Adrenal gland (tissue), 5 donors: Measurements from ENCODE around the gene COMT.

ENCODE experiments used
- POLR2A ChIP-seq, 2 donors: fragments of 450-650 bp; IDR thresholded peaks; one replicate each; pipeline ENCODE4 v1.6.1; 2017; ENCODE audit warnings: antibody characterized with exemption in 2 of 2, mild to moderate bottlenecking in 2 of 2, moderate library complexity in 1 of 2
- TF ChIP-seq, protein P1 (sequence below), 6 experiments: fragments of 450-650 bp in 4 of 6; fragments of 200-600 bp in 2 of 6; sonication (generic) in 1 of 6; IDR thresholded peaks; 1 replicate in 5 of 6; 2 replicates in 1 of 6; pipeline versions ENCODE4 v1.5.1 to v1.8.0; 2016 to 2021; ENCODE audit warnings: antibody characterized with exemption in 6 of 6, mild to moderate bottlenecking in 2 of 6, moderate library complexity in 1 of 6
- donor health status: DM: no; HTN: no; CAD: no.

DNA sequence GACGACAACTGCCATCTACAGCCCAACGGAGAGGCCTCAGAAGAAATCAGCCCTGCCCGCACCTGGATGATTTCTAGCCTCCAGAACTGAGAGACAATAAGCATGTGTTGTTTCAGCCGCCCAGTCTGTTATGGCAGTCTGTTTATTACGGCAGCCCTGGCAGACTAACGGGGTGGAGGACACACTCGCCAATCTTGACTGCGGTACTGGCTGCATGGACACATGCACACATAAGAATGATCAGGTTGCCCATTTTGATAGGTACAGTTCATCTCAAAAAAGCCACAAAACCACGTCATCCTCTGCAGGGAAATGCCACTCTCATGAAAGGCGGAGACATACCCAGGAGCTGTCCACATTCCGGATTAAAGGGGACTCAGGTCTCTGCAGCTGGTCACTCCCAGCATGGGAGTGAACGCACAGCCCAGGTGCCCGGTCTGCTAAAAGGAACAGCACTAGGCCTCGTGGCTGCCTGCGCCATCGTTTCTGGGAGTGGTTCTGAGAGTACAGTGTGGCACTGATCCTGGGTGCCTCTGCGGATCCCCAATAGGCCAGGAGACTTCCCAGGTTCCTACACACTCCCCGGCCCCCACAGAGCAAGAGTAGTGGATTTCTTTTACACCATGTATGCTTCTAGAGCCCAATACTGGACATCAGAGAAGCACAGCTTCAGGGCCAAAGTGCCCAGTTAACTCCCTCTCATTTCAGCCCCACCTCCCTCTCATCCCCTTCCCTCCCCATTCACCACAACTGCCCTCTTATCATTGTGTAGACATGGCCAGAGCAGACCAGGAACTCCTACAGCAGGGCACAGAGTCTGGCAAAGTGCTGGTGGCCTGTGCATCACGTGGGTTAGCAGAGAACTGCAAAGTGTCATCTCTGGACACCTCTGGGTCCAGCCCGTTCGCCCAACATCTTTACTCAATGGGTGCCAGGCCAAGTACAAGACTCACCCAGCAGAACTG, 11.7 kb upstream of the COMT start:
- TF ChIP-seq, protein P1, sequence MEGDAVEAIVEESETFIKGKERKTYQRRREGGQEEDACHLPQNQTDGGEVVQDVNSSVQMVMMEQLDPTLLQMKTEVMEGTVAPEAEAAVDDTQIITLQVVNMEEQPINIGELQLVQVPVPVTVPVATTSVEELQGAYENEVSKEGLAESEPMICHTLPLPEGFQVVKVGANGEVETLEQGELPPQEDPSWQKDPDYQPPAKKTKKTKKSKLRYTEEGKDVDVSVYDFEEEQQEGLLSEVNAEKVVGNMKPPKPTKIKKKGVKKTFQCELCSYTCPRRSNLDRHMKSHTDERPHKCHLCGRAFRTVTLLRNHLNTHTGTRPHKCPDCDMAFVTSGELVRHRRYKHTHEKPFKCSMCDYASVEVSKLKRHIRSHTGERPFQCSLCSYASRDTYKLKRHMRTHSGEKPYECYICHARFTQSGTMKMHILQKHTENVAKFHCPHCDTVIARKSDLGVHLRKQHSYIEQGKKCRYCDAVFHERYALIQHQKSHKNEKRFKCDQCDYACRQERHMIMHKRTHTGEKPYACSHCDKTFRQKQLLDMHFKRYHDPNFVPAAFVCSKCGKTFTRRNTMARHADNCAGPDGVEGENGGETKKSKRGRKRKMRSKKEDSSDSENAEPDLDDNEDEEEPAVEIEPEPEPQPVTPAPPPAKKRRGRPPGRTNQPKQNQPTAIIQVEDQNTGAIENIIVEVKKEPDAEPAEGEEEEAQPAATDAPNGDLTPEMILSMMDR (IDR thresholded peaks at IDR 0.05): no peak
- TF ChIP-seq POLR2A (IDR thresholded peaks at IDR 0.05): no peak
